GM23248 (cell line): Measurements from ENCODE around the gene NAALADL2. TPM values are rescaled to one million over a fixed set of nuclear protein-coding genes. Genes with fewer than 3 reads are reported as not detected.

Experiments used
- DNase-seq: peaks from one replicate; pipeline ENCODE4 v3.0.0-alpha.2; 2015
- H2AFZ ChIP-seq: fragments of 200-600 bp; sonication (generic); 2 replicates; pipeline ENCODE4 v1.6.1; 2016; ENCODE audit warnings: antibody characterized with exemption
- H3F3A ChIP-seq: fragments of 200-600 bp; sonication (generic); 2 replicates; pipeline ENCODE4 v1.6.1; 2016; ENCODE audit warnings: mild to moderate bottlenecking, antibody characterized with exemption, mixed run types; ENCODE audit not compliant: insufficient read depth
- H3K27ac ChIP-seq: fragments of 200-600 bp; sonication (generic); 2 replicates; pipeline ENCODE4 v1.5.1; 2016; ENCODE audit warnings: mild to moderate bottlenecking
- H3K27me3 ChIP-seq: fragments of 200-600 bp; sonication (generic); replicated peaks from 2 replicates; pipeline ENCODE4 v1.6.1; 2016; ENCODE audit warnings: mild to moderate bottlenecking; ENCODE audit not compliant: insufficient read depth
- H3K36me3 ChIP-seq: fragments of 200-600 bp; sonication (generic); 2 replicates; pipeline ENCODE4 v1.6.1; 2016; ENCODE audit warnings: low read depth, mild to moderate bottlenecking
- H3K4me1 ChIP-seq: fragments of 200-600 bp; sonication (generic); 2 replicates; pipeline ENCODE4 v1.6.1; 2016; ENCODE audit warnings: mild to moderate bottlenecking; ENCODE audit not compliant: insufficient read depth
- H3K4me2 ChIP-seq: fragments of 200-600 bp; sonication (generic); one replicate; pipeline ENCODE4 v1.6.1; 2016; ENCODE audit warnings: mild to moderate bottlenecking; ENCODE audit not compliant: unreplicated experiment
- H3K4me3 ChIP-seq: fragments of 200-600 bp; sonication (generic); 2 replicates; pipeline ENCODE4 v1.5.1; 2016; ENCODE audit warnings: mild to moderate bottlenecking
- H3K79me2 ChIP-seq: fragments of 200-600 bp; sonication (generic); 2 replicates; pipeline ENCODE4 v1.6.1; 2016; ENCODE audit warnings: mild to moderate bottlenecking; ENCODE audit not compliant: insufficient read depth
- H3K9ac ChIP-seq: fragments of 200-600 bp; sonication (generic); 2 replicates; pipeline ENCODE4 v1.6.1; 2016; ENCODE audit warnings: mild to moderate bottlenecking
- H3K9me2 ChIP-seq: fragments of 200-600 bp; sonication (generic); 2 replicates; pipeline ENCODE4 v1.6.1; 2016; ENCODE audit warnings: mixed run types, mild to moderate bottlenecking, moderate library complexity; ENCODE audit not compliant: insufficient read depth
- H3K9me3 ChIP-seq: fragments of 200-600 bp; sonication (generic); one replicate; pipeline ENCODE4 v1.6.1; 2017; ENCODE audit warnings: low read depth
- H4K20me1 ChIP-seq: fragments of 200-600 bp; sonication (generic); 2 replicates; pipeline ENCODE4 v1.6.0; 2016; ENCODE audit not compliant: insufficient read depth
- EZH2 ChIP-seq: fragments of 200-600 bp; sonication (generic); IDR thresholded peaks from 2 replicates; pipeline ENCODE4 v1.6.1; 2018; ENCODE audit warnings: antibody characterized with exemption, mild to moderate bottlenecking; ENCODE audit not compliant: insufficient read depth, poor library complexity, severe bottlenecking
- EZH2phosphoT487 ChIP-seq: fragments of 200-600 bp; sonication (generic); IDR thresholded peaks from 2 replicates; pipeline ENCODE4 v1.6.1; 2018; ENCODE audit warnings: antibody characterized with exemption, moderate library complexity, mild to moderate bottlenecking, low read depth; ENCODE audit not compliant: insufficient read depth
- WGBS, 2 experiments: methylation state at CpG; one replicate each; pipeline ENCODE4 v1.1.6; 2015 to 2017; ENCODE audit warnings: low lambda C conversion rate in 2 of 2, low coverage in 1 of 2; ENCODE audit errors: missing lambda C conversion rate in 2 of 2; 5-methylcytosine and 5-hydroxymethylcytosine counted together
- in situ Hi-C: fragments of 300-500 bp; cut with MboI; formaldehyde crosslinking; loops from 2 replicates; pipeline ENCODE4 v1.15.0; 2020
- polyA plus RNA-seq: library from polyadenylated mRNA; unstranded; fragments of >200 nt; fragmentation: Nextera tagmentation; extraction: Ambion mirVana; gene quantifications from 2 replicates; pipeline ENCODE4 v1.2.1, GENCODE V29; 2016
- total RNA-seq: library from RNA; depleted of rRNA; stranded (reverse); fragments of >200 nt; shearing (Covaris generic); gene quantifications from 2 replicates; pipeline ENCODE4 v1.2.3, GENCODE V29; 2014

Gene NAALADL2
- total and polyA plus RNA-seq, 2 experiments from 2014 or later, result 20.5 to 81.0 TPM

GRCh38 chr3:175059788-175060187 is 200.7 kb downstream of the NAALADL2 start:
- TF ChIP-seq EZH2phosphoT487 (no peak), EZH2 (no peak)
- Histone ChIP-seq H4K20me1 (no peaks in the 10 kb centered on the region; the same call in 1 of the 2 replicates), H3K4me3 (no peak overlapping the region)

GRCh38 chr3:175065497-175065896 is 206.4 kb downstream of the NAALADL2 start:
- Histone ChIP-seq H3K9me3 (no peaks in the 10 kb centered on the region), H4K20me1 (no peaks in the 10 kb centered on the region; the same call in 1 of the 2 replicates), H2AFZ (no peak overlapping the region), H3K4me2 (no peak overlapping the region), H3K79me2 (no peaks in the 10 kb centered on the region), H3K27me3 (no peaks in the 10 kb centered on the region), H3F3A (no peaks in the 10 kb centered on the region), H3K27ac (no peak overlapping the region), H3K9ac (no peak overlapping the region), H3K9me2 (no peaks in the 10 kb centered on the region), H3K4me1 (no peaks in the 10 kb centered on the region), H3K36me3 (no peaks in the 10 kb centered on the region), H3K4me3 (no peak overlapping the region)
- DNase-seq, result no peak
- in situ Hi-C loops, result no loop called here
- no peak for TF ChIP-seq EZH2
- 65 to 66% methylated on average over 2 of the region's 2 CpGs for WGBS, 2 experiments

More at GRCh38 chr3:175059788-175060187, 200.7 kb downstream of the NAALADL2 start:
- DNase-seq, result no peak
- Histone ChIP-seq H3F3A (no peaks in the 10 kb centered on the region), H3K9me3 (no peaks in the 10 kb centered on the region), H3K27ac (no peak overlapping the region), H3K4me2 (no peak overlapping the region), H3K79me2 (no peaks in the 10 kb centered on the region), H3K9me2 (no peaks in the 10 kb centered on the region), H3K27me3 (no peaks in the 10 kb centered on the region), H3K4me1 (no peaks in the 10 kb centered on the region), H3K36me3 (no peaks in the 10 kb centered on the region), H3K9ac (no peak overlapping the region), H2AFZ (no peak overlapping the region)
- WGBS, 2 experiments, result 73 to 78% methylated on average over 4 of the region's 4 CpGs
- in situ Hi-C loops, result no loop called here

GRCh38 chr3:175066617-175067415 is 207.7 kb downstream of the NAALADL2 start:
- H4K20me1 ChIP-seq, result no peaks in the 10 kb centered on the region; the same call in 1 of the 2 replicates
- H3K4me2 ChIP-seq, result no peak overlapping the region
- no peaks in the 10 kb centered on the region for H3K4me1 ChIP-seq
- H3K27me3 ChIP-seq, result no peaks in the 10 kb centered on the region
- no peaks in the 10 kb centered on the region for H3K9me3 ChIP-seq
- no peaks in the 10 kb centered on the region for H3K79me2 ChIP-seq
- H3K9me2 ChIP-seq, result no peaks in the 10 kb centered on the region
- H3K9ac ChIP-seq, result no peak overlapping the region
- TF ChIP-seq EZH2 (no peak), EZH2phosphoT487 (no peak)
- no peak overlapping the region for H2AFZ ChIP-seq
- WGBS, 2 experiments, result 72 to 76% methylated on average over 4 of the region's 4 CpGs
- no peaks in the 10 kb centered on the region for H3K36me3 ChIP-seq
- no peak overlapping the region for H3K27ac ChIP-seq
- in situ Hi-C loops, result no loop called here
- DNase-seq, result no peak
- H3K4me3 ChIP-seq, result no peak overlapping the region
- no peaks in the 10 kb centered on the region for H3F3A ChIP-seq

- DNase-seq, result no peak
- no peak for TF ChIP-seq EZH2
- no peak for TF ChIP-seq EZH2phosphoT487
- Histone ChIP-seq H3K27ac (no peak overlapping the region), H2AFZ (no peak overlapping the region), H3K4me1 (no peaks in the 10 kb centered on the region), H3K4me2 (no peak overlapping the region), H4K20me1 (no peaks in the 10 kb centered on the region), H3K36me3 (no peaks in the 10 kb centered on the region), H3K9me3 (no peaks in the 10 kb centered on the region), H3K9ac (no peak overlapping the region), H3K9me2 (no peaks in the 10 kb centered on the region), H3F3A (no peaks in the 10 kb centered on the region), H3K27me3 (no peaks in the 10 kb centered on the region), H3K79me2 (no peaks in the 10 kb centered on the region), H3K4me3 (no peak overlapping the region)
- 83 to 86% methylated on average over 3 of the region's 3 CpGs for WGBS, 2 experiments
- in situ Hi-C loops, result no loop called here
Measured at GRCh38 chr3:175068587-175068986, 209.5 kb downstream of the NAALADL2 start.
